GM12891 (cell line): ENCODE data around the gene OR4K2.

ENCODE experiments used
- PAX5 ChIP-seq: IDR thresholded peaks from 2 replicates; pipeline ENCODE4 v1.6.1; 2011; ENCODE audit warnings: low read length, moderate library complexity, mild to moderate bottlenecking; ENCODE audit not compliant: insufficient read depth, severe bottlenecking
- POLR2A ChIP-seq: IDR thresholded peaks from 2 replicates; pipeline ENCODE4 v1.6.1; 2011; ENCODE audit warnings: low read depth, low read length, control low read depth
- POLR2AphosphoS5 ChIP-seq: IDR thresholded peaks from 2 replicates; pipeline ENCODE4 v1.6.1; 2011; ENCODE audit warnings: low read depth, low read length, control low read depth
- SPI1 ChIP-seq: IDR thresholded peaks from 2 replicates; pipeline ENCODE4 v1.6.1; 2011; ENCODE audit warnings: low read depth, low read length, control low read depth
- TAF1 ChIP-seq: IDR thresholded peaks from 2 replicates; pipeline ENCODE4 v1.6.1; 2011; ENCODE audit warnings: low read depth, low read length, control low read depth

DNA sequence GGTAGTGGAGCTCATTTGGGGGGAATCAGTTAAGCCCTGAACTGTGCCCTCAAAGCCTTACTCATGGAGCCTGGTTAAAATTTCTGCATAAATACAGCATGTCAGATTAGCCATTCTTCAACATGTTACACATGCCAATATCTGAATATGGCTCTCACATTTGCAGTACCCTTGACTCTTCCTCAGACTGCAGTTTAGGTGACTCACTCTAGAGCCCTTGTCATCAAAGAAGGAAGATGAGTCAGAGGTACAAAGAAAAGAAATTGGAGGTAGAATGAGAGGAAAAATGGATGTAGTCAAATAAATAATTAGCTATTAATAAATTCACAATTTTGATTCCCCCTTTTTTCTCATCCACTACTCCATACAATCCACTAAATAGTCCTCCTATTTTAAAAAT lies 23.6 kb upstream of the OR4K2 start:
- TF ChIP-seq POLR2A = no peak
- no peak for TF ChIP-seq TAF1
- TF ChIP-seq SPI1 = no peak
- no peak for TF ChIP-seq POLR2AphosphoS5
- TF ChIP-seq PAX5 = no peak
